ENCODE measurements around the gene SHISAL1. TPM values are rescaled to one million over a fixed set of nuclear protein-coding genes. Genes with fewer than 3 reads are reported as not detected.

SHISAL1 gene
- polyA plus RNA-seq, 1 experiment: 2.4 TPM

DNA sequence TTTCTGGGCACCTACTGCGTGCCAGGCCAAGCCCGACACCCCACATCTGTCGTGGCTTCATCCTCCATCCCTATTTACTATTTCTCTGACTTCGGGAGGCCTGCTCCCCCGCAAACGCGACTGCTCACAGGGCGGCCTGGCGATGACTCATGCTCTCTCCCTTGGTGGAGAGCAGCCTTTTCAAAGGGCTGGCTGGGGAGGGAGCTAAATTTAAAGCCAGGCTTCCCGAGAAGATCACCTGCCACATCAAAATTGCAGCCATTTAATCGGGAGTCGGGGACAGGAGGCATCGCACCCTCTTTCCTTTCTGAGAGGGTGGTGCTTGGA lies 24.9 kb upstream of the SHISAL1 start:
- CTCF ChIA-PET: interaction anchor here (1.1 kb wide), 1 partner anchor 345 kb away, joined by 4 read pairs; no protein-coding TSS in a partner anchor
- POLR2A ChIA-PET: no interaction called here
- no peak for TF ChIP-seq CTCF (IDR thresholded peaks at IDR 0.05; ENCODE audit: low read depth, low read length)
- Histone ChIP-seq H3K9me3 (ENCODE audit: control insufficient read depth, insufficient read depth, low read length) (peaks cover 4% of the 10 kb centered on the region; the same call in 1 of the 2 replicates), H3K27ac (ENCODE audit: low read depth, low read length) (no peak overlapping the region), H3K4me3 (ENCODE audit: low read depth, low read length) (no peak overlapping the region), H3K27me3 (ENCODE audit: control insufficient read depth, insufficient read depth, low read length) (peaks cover 4% of the 10 kb centered on the region)
- DNase-seq (ENCODE audit: low read depth, low spot score): peak; percentile 29

DNA sequence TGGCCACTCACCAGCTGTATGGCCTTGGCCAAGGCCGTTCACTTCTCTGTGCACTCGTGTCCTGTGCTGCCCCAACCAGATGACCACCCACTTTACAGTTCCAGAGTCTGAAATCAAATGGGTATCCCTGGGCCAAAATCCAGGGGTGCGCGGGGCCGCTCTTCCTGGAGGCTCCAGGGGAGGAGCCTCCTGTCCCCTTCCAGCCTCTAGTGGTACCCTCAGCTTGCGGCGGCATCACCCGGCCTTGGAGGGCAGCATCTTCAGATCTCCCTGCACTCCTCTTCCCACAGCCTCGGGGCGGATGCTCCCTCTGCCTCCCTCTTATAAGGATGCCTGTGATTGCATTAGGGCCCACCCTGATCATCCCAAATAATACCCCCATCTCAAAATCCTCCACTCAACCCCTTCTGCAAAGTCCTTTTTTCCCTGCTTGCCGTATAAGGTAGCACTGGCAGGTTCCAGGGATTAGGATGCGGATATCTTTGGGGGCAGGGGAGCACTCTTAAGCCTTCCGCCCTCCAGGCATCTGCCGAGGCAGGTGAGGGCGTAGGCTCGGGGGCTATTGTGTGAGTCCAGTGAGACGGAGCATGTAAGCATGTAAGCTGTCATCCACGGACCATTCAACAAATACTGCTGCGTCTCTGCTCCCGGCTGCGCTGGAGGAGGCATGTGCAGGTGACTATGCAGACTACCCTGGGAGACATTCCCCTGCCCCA lies 24.4 kb upstream of the SHISAL1 start:
- DNase-seq (ENCODE audit: low read depth, low spot score): no peak
- H3K4me3 ChIP-seq (ENCODE audit: low read depth, low read length): no peak overlapping the region
- CTCF ChIA-PET: interaction anchor here (1.1 kb wide), 1 partner anchor 344 kb away, joined by 4 read pairs; no protein-coding TSS in a partner anchor
- H3K27me3 ChIP-seq (ENCODE audit: control insufficient read depth, insufficient read depth, low read length): peaks cover 7% of the 10 kb centered on the region
- POLR2A ChIA-PET: no interaction called here
- no peak overlapping the region for H3K27ac ChIP-seq (ENCODE audit: low read depth, low read length)
- TF ChIP-seq CTCF (IDR thresholded peaks at IDR 0.05; ENCODE audit: low read depth, low read length): no peak
- peaks cover 4% of the 10 kb centered on the region; the same call in 1 of the 2 replicates for H3K9me3 ChIP-seq (ENCODE audit: control insufficient read depth, insufficient read depth, low read length)

GRCh38 chr22:44335903-44336803 lies 23.4 kb upstream of the SHISAL1 start:
- Histone ChIP-seq H3K4me3 (ENCODE audit: low read depth, low read length) (no peak overlapping the region), H3K9me3 (ENCODE audit: control insufficient read depth, insufficient read depth, low read length) (peaks cover 4% of the 10 kb centered on the region; the same call in 1 of the 2 replicates), H3K27ac (ENCODE audit: low read depth, low read length) (no peak overlapping the region), H3K27me3 (ENCODE audit: control insufficient read depth, insufficient read depth, low read length) (peaks cover 7% of the 10 kb centered on the region)
- DNase-seq (ENCODE audit: low read depth, low spot score): no peak
- no peak for TF ChIP-seq CTCF (IDR thresholded peaks at IDR 0.05; ENCODE audit: low read depth, low read length)
- CTCF ChIA-PET: no interaction called here
- POLR2A ChIA-PET: no interaction called here

DNA sequence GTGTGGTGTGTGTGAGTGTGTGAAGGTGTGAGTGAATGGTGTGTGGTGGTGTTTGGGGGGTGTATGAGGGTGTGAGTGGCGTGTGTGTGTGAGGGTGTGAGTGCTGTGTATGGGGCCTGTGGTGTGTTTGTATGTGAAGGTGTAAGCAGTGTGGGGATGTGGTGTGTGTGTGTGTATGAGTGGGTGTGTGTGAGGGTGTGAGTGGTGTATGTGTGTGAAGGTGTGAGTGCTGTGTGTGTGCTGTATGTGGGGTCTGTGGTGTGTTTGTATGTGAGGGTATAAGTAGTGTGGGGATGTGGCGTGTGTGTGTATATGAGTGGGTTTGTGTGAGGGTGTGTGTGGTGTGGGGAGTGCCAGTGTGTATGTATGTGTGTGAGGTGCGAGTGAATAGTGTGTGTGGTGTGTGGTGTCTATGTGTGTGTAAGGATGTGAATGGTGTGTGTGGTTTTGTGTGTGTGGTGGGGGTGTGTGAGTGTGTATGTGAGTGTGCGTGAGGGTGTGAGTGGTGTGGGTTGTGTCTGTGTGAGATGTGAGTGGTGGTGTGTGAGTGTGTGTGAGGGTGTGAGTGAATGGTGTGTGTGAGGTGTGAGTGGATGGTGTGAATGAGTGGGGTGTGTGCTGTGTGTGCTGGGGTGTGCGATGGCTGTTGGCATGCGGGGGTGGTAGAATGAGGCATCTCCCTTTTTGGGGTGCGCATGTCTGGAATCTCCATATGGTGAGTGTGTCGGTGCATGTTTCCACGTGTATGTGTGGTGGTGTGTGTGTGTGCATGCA lies 22.5 kb upstream of the SHISAL1 start:
- POLR2A ChIA-PET: no interaction called here
- CTCF ChIA-PET: no interaction called here
- Histone ChIP-seq H3K4me3 (ENCODE audit: low read depth, low read length) (no peak overlapping the region), H3K27ac (ENCODE audit: low read depth, low read length) (no peak overlapping the region), H3K9me3 (ENCODE audit: control insufficient read depth, insufficient read depth, low read length) (peaks cover 4% of the 10 kb centered on the region; the same call in 1 of the 2 replicates), H3K27me3 (ENCODE audit: control insufficient read depth, insufficient read depth, low read length) (peaks cover 16% of the 10 kb centered on the region)
- no peak for DNase-seq (ENCODE audit: low read depth, low spot score)
- TF ChIP-seq CTCF (IDR thresholded peaks at IDR 0.05; ENCODE audit: low read depth, low read length): no peak

Measured in AG04450 (cell line).